HepG2 (cell line): ENCODE results near the gene IPPK. TPM values are rescaled to one million over a fixed set of nuclear protein-coding genes. Genes with fewer than 3 reads are reported as not detected.

Experiments
- ATAC-seq: fragments of 200-7000 bp; cut with Tn5 transposase; 3 replicates; pipeline ENCODE4 v1.9.1; 2020; ENCODE audit warnings: mild to moderate bottlenecking, moderate library complexity
- BruUV-seq: library from RNA; stranded (reverse); fragments of 400-500 nt; replicated peaks from 2 replicates; lab custom pipeline; 2021; lab: Mats Ljungman, UMichigan
- CTCF ChIA-PET: fragments of 300-600 bp; formaldehyde crosslinking; extraction: SDS; loops from one replicate; lab custom pipeline; 2021; ENCODE audit warnings: low total read pairs, inconsistent platforms, low intra/inter-chr PET ratio; lab: Yijun Ruan, JAX
- POLR2A ChIA-PET: fragments of 350-600 bp; sonication (Branson Sonifier 250); formaldehyde crosslinking; loops from one replicate; lab custom pipeline; 2020; ENCODE audit warnings: antibody characterized with exemption, inconsistent platforms; lab: Yijun Ruan, JAX
- DNase-seq: peaks from one replicate; pipeline ENCODE4 v3.0.0-alpha.2; 2015; ENCODE audit warnings: low spot score
- FAIRE-seq: peaks from 3 replicates; lab custom pipeline; 2011; peaks lifted over from hg19 to GRCh38; lab: Jason Lieb, UNC
- H2AFZ ChIP-seq: one replicate; pipeline ENCODE4 v1.6.1; 2011; ENCODE audit warnings: low read length, inconsistent platforms
- H3K27ac ChIP-seq: fragments of 300-600 bp; 3 replicates; pipeline ENCODE4 v1.8.0; 2011; ENCODE audit warnings: mixed run types, mild to moderate bottlenecking, mixed read lengths, low read length, inconsistent platforms; ENCODE audit not compliant: insufficient read depth; ENCODE audit errors: extremely low read length
- H3K27me3 ChIP-seq, 2 experiments: fragments of 200-600 bp in 1 of 2; 2 replicates in 1 of 2; 3 replicates in 1 of 2; pipeline versions ENCODE4 v1.6.0 to v1.8.0; 2011; ENCODE audit warnings: low read length in 2 of 2, mild to moderate bottlenecking in 2 of 2, moderate library complexity in 2 of 2, inconsistent platforms in 1 of 2; ENCODE audit not compliant: insufficient read depth in 2 of 2, control insufficient read depth in 1 of 2
- H3K36me3 ChIP-seq, 2 experiments: fragments of 200-600 bp in 1 of 2; replicated peaks in 1 of 2; 2 replicates in 1 of 2; 3 replicates in 1 of 2; pipeline versions ENCODE4 v1.5.1 to v1.8.0; 2011; ENCODE audit warnings: low read length in 2 of 2, inconsistent platforms in 1 of 2; ENCODE audit not compliant: insufficient read depth in 2 of 2, control insufficient read depth in 1 of 2
- H3K4me1 ChIP-seq: 2 replicates; pipeline ENCODE4 v1.5.1; 2012; ENCODE audit warnings: low read length, inconsistent platforms; ENCODE audit not compliant: insufficient read depth
- H3K4me2 ChIP-seq: 2 replicates; pipeline ENCODE4 v1.6.0; 2011; ENCODE audit warnings: low read depth, low read length, inconsistent platforms
- H3K4me3 ChIP-seq, 3 experiments: fragments of 200-600 bp in 1 of 3; sonication (generic), shearing (Covaris generic) in 1 of 3; replicated peaks in 1 of 3; 2 replicates each; pipeline ENCODE4 v1.5.1; 2011 to 2016; ENCODE audit warnings: low read length in 3 of 3, inconsistent platforms in 2 of 3, low read depth in 2 of 3, mild to moderate bottlenecking in 2 of 3, control low read depth in 1 of 3, mixed read lengths in 1 of 3; ENCODE audit not compliant: insufficient read depth in 1 of 3
- H3K79me2 ChIP-seq: one replicate; pipeline ENCODE4 v1.6.1; 2011; ENCODE audit warnings: low read length, inconsistent platforms; ENCODE audit not compliant: insufficient read depth
- H3K9ac ChIP-seq: 2 replicates; pipeline ENCODE4 v1.6.0; 2011; ENCODE audit warnings: mild to moderate bottlenecking, low read depth, low read length, inconsistent platforms; ENCODE audit not compliant: insufficient read depth
- H3K9me3 ChIP-seq: 2 replicates; pipeline ENCODE4 v1.5.1; 2012; ENCODE audit warnings: mild to moderate bottlenecking, low read length
- H4K20me1 ChIP-seq: 2 replicates; pipeline ENCODE4 v1.6.0; 2011; ENCODE audit warnings: inconsistent platforms, mild to moderate bottlenecking, low read length, moderate library complexity; ENCODE audit not compliant: insufficient read depth
- ATF2 ChIP-seq: sonication (generic); formaldehyde crosslinking; IDR thresholded peaks from 2 replicates; pipeline ENCODE4 v1.4.0; 2020; ENCODE audit warnings: missing genetic modification reagents
- MEIS1 ChIP-seq: sonication (generic); formaldehyde crosslinking; IDR thresholded peaks from 2 replicates; pipeline ENCODE4 v1.9.0; 2021; ENCODE audit warnings: mild to moderate bottlenecking, missing genetic modification reagents, moderate library complexity, borderline replicate concordance
- POLR2AphosphoS5 ChIP-seq: IDR thresholded peaks from 2 replicates; pipeline ENCODE4 v1.6.1; 2012; ENCODE audit warnings: low read depth, low read length
- RARG ChIP-seq: sonication (generic); formaldehyde crosslinking; IDR thresholded peaks from 2 replicates; pipeline ENCODE4 v1.4.0; 2020; ENCODE audit warnings: low read depth, mild to moderate bottlenecking, missing genetic modification reagents
- RBM39 ChIP-seq: fragments of 200-400 bp; formaldehyde crosslinking; IDR thresholded peaks from one replicate; pipeline ENCODE4 v1.6.1; 2018; ENCODE audit warnings: antibody characterized with exemption, mild to moderate bottlenecking, low read depth, low read length; ENCODE audit not compliant: poor library complexity, severe bottlenecking
- ZBTB38 ChIP-seq: sonication (generic); formaldehyde crosslinking; IDR thresholded peaks from 2 replicates; pipeline ENCODE4 v1.5.1; 2020; ENCODE audit warnings: mild to moderate bottlenecking, missing genetic modification reagents
- WGBS: methylation state at CpG from one replicate; pipeline ENCODE4 v1.1.6; 2017; ENCODE audit warnings: low lambda C conversion rate; 5-methylcytosine and 5-hydroxymethylcytosine counted together
- in situ Hi-C: cut with HindIII; loops from 2 replicates; pipeline ENCODE4 v1.10.0; 2017; ENCODE audit warnings: low pct_unique_long_range_greater_than_20kb; ENCODE audit not compliant: extremely low pct_ligation_motif_present
- intact Hi-C: fragments of 100-400 bp; cut with micrococcal nuclease; formaldehyde crosslinking; loops from one replicate; pipeline ENCODE4 v1.10.0; 2022; ENCODE audit not compliant: unreplicated experiment
- polyA plus RNA-seq, 8 experiments: library from polyadenylated mRNA; depleted of rRNA in 3 of 8; stranded (reverse) in 7 of 8; unstranded in 1 of 8; fragments of >200 nt; fragmentation: Illumina TruSeq in 4 of 8; extraction: Trizol in 4 of 8; gene quantifications; 2 replicates each; pipeline versions ENCODE4 v1.2.1 to v1.2.3, GENCODE V29; 2011 to 2016; ENCODE audit warnings: low read depth in 4 of 8, missing spikeins in 1 of 8, mixed read lengths in 1 of 8; ENCODE audit not compliant: insufficient read depth in 1 of 8
- total RNA-seq, 5 experiments: library from RNA; depleted of rRNA; stranded (reverse); fragments of >200 nt; fragmentation: Illumina TruSeq; extraction: Trizol; gene quantifications; 2 replicates each; pipeline ENCODE4 v1.2.3, GENCODE V29; 2016; ENCODE audit warnings: low read depth in 1 of 5
- TF ChIP-seq, protein P1 (sequence below): sonication (generic); formaldehyde crosslinking; IDR thresholded peaks from 2 replicates; pipeline ENCODE4 v1.5.0; 2020; ENCODE audit warnings: missing genetic modification reagents
- TF ChIP-seq, protein P2 (sequence below): sonication (generic); formaldehyde crosslinking; IDR thresholded peaks from 2 replicates; pipeline ENCODE4 v1.8.1; 2022; ENCODE audit warnings: mild to moderate bottlenecking, missing genetic modification reagents

Gene IPPK
- total and polyA plus RNA-seq, 2 of the 13 experiments (the other 11 are each of a cell fraction or from before 2014, with no cell fraction given) = 9.9 to 14.1 TPM

GRCh38 chr9:92631452-92632343 is 38.2 kb downstream of the IPPK start:
- no peak for FAIRE-seq
- Histone ChIP-seq H3K79me2 (no peaks in the 10 kb centered on the region), H4K20me1 (no peaks in the 10 kb centered on the region), H3K27me3 (no peaks in the 10 kb centered on the region; a peak in 1 of 5 replicates), H2AFZ (no peak overlapping the region), H3K4me1 (no peaks in the 10 kb centered on the region), H3K4me3 (no peak overlapping the region), H3K27ac (no peak overlapping the region), H3K9me3 (no peaks in the 10 kb centered on the region), H3K4me2 (no peak overlapping the region), H3K36me3 (peaks cover 11 to 43% of the 10 kb centered on the region in 2 experiments; a peak in 4 of 5 replicates), H3K9ac (no peak overlapping the region)
- in situ Hi-C loops (loop anchor here (5.0 to 10.0 kb wide), 3 partner anchors 129 to 497 kb away; partner anchors contain the start of genes CENPP and NOL8), intact Hi-C loops (no loop called here)
- BruUV-seq = no TSS peak
- DNase-seq = no peak
- no peak for ATAC-seq
- POLR2A ChIA-PET = no interaction called here
- CTCF ChIA-PET = no interaction called here
- TF ChIP-seq MEIS1 (CRISPR knock-in tag) (no peak), RARG (no peak), ZBTB38 (CRISPR knock-in tag) (no peak), POLR2AphosphoS5 (no peak), RBM39 (no peak), ATF2 (CRISPR knock-in tag) (no peak)
- TF ChIP-seq, protein P1, sequence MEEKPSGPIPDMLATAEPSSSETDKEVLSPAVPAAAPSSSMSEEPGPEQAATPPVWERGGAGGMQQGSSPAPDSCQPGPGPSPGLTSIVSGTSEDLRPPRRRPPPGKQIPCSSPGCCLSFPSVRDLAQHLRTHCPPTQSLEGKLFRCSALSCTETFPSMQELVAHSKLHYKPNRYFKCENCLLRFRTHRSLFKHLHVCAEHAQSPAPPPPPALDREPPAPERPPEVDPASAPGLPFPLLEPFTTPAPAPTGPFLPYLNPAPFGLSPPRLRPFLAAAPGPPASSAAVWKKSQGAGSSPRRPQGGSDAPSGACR (CRISPR knock-in tag) = no peak
- TF ChIP-seq, protein P2, sequence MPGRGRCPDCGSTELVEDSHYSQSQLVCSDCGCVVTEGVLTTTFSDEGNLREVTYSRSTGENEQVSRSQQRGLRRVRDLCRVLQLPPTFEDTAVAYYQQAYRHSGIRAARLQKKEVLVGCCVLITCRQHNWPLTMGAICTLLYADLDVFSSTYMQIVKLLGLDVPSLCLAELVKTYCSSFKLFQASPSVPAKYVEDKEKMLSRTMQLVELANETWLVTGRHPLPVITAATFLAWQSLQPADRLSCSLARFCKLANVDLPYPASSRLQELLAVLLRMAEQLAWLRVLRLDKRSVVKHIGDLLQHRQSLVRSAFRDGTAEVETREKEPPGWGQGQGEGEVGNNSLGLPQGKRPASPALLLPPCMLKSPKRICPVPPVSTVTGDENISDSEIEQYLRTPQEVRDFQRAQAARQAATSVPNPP (CRISPR knock-in tag) = no peak
- WGBS = 97% methylated on average over 13 of the region's 13 CpGs
